HTR-8/SVneo (cell line): ENCODE measurements around the gene MYL12B.
A peak's percentile ranks its signal among the peaks of the same experiment; 100 is the strongest.
"Not testable (repeated sequence)": the region's sequence is repeated elsewhere in the genome, so short reads cannot be mapped to it uniquely, and the experiment has no call there.

ENCODE experiments used
- DNase-seq: peaks from one replicate; pipeline ENCODE4 v3.0.0; 2011; ENCODE audit warnings: low spot score, mixed read lengths; ENCODE audit not compliant: insufficient read length
- FAIRE-seq: peaks from 2 replicates; lab custom pipeline; 2011; peaks lifted over from hg19 to GRCh38; lab: Jason Lieb, UNC

Gene MYL12B

GRCh38 chr18:3261373-3262233 is at the start of gene MYL12B:
TSS of gene MYL12B (plus strand) at chr18:3262133. CDS start at chr18:3272899, 10,766 bp downstream.
- FAIRE-seq (no peak), DNase-seq (peak; percentile 58)

GRCh38 chr18:3212657-3213056 is 49.3 kb upstream of the MYL12B start:
- DNase-seq (no peak), FAIRE-seq (no peak)

- FAIRE-seq = no peak
- DNase-seq = no peak
Observed at GRCh38 chr18:3213300-3214059, 48.5 kb upstream of the MYL12B start.

- FAIRE-seq = no peak
- no peak for DNase-seq
Observed at GRCh38 chr18:3214855-3215637, 46.9 kb upstream of the MYL12B start.

- DNase-seq = no peak
- no peak for FAIRE-seq
Observed at GRCh38 chr18:3216987-3217386, 44.9 kb upstream of the MYL12B start.

- FAIRE-seq (no peak), DNase-seq (peak; percentile 5)
Observed at GRCh38 chr18:3217948-3218647, 43.8 kb upstream of the MYL12B start.

- DNase-seq (no peak), FAIRE-seq (no peak)
Observed at GRCh38 chr18:3218819-3219218, 43.1 kb upstream of the MYL12B start.

- no peak for DNase-seq
- no peak for FAIRE-seq
Observed at GRCh38 chr18:3219241-3219630, 42.7 kb upstream of the MYL12B start.

GRCh38 chr18:3219631-3220335 is 42.1 kb upstream of the MYL12B start, which contains the start of gene MYOM1:
TSS of gene MYOM1 (minus strand) at chr18:3219968. CDS start at chr18:3215223, 4,745 bp downstream.
- no peak for DNase-seq
- FAIRE-seq = no peak

- FAIRE-seq = not testable (repeated sequence)
Observed at GRCh38 chr18:3220868-3221267, 41.1 kb upstream of the MYL12B start.

GRCh38 chr18:3221496-3221895 is 40.4 kb upstream of the MYL12B start:
- DNase-seq = no peak
- FAIRE-seq = no peak

More at GRCh38 chr18:3220868-3221267, 41.1 kb upstream of the MYL12B start:
- not testable (repeated sequence) for DNase-seq

- DNase-seq = no peak
- no peak for FAIRE-seq
Observed at GRCh38 chr18:3223356-3223755, 38.6 kb upstream of the MYL12B start.

GRCh38 chr18:3224223-3224622 is 37.7 kb upstream of the MYL12B start:
- FAIRE-seq (no peak), DNase-seq (no peak)

GRCh38 chr18:3225588-3225987 is 36.3 kb upstream of the MYL12B start:
- no peak for FAIRE-seq
- DNase-seq = no peak

GRCh38 chr18:3226048-3226447 is 35.9 kb upstream of the MYL12B start:
- DNase-seq (no peak), FAIRE-seq (no peak)

GRCh38 chr18:3230401-3231334 is 31.3 kb upstream of the MYL12B start:
- FAIRE-seq (no peak), DNase-seq (no peak)

- FAIRE-seq (no peak), DNase-seq (no peak)
Observed at GRCh38 chr18:3233004-3233403, 28.9 kb upstream of the MYL12B start.
